ENCODE data around the gene P2RY8.

Gene P2RY8

DNA sequence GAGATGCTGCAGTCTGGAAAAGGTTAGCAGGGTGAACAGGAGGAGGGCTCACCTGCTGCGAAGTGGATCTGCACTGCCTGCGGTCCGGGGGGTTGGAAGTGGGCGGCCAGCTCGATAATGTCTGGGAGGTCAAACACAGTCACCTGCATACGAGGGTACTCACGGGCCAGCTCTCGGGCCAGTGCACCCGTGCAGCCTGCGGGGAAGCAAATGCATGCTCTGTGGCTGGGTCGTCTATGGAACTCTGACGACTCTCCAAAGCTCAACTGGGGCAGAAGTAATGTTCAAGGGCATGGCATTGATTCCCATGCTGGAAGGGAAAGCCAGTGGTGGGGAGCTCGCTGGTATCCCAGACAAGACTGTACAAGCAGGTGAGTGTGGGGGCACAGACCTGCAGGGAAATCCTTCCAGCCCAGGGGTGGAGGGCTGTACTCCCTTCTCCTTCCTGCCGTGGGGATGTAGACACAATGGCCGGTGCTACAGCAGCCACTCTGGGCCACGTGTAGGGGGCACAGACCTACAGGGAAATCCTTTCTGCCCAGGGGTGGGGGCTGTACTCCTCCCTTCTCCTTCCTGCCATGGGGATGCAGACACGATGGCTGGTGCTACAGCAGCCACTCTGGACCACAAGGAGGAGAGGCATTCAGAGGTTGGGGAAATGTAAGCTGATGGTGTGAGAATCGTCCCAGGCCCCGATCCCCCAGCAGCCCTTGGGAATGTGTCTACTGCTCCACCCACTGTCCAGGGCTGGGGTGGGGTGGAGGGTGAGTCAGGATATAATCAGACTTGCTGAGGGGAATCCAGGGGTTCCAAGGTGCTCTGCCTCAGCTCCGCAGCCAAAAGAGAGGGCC lies 118.8 kb downstream of the P2RY8 start:
- DNase-seq, result no peak

- DNase-seq, result no peak
Measured at GRCh38 chrX:1416965-1417760, 119.8 kb downstream of the P2RY8 start.

DNA sequence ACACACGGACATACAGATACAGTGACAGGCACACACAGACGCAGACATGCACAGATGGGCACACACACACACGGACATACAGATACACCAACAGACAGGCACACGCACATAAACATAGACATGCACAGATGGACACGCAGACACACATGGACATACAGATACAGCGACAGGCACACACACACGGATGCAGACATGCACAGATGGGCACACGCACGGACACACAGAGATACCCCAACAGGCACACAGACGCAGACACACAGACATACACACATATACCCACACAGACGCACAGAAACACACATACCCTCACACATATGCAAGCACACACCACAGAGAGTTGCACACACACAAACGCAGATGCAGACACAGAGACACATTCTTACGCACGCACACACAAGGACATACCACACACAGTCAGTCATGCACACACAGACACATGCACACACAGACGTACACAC lies 120.6 kb downstream of the P2RY8 start:
- DNase-seq, result no peak

Data from right kidney (tissue), 1 donor.